Amygdala (tissue), 56 donors: Measurements from ENCODE around the gene RAET1E.
"Not testable (repeated sequence)": the region's sequence is repeated elsewhere in the genome, so short reads cannot be mapped to it uniquely, and the experiment has no call there.

ENCODE experiments used
- DNase-seq, 56 donors: peaks; one replicate each; lab custom pipeline; 2025; lab: John Stamatoyannopoulos, UW

Gene RAET1E

GRCh38 chr6:149913085-149913484 lies 15.2 kb upstream of the RAET1E start:
- DNase-seq = no peak

- not testable (repeated sequence) for DNase-seq
These were observed 14.8 kb upstream of the RAET1E start for GRCh38 chr6:149912680-149913079.

GRCh38 chr6:149910721-149911151 lies 12.8 kb upstream of the RAET1E start:
- no peak for DNase-seq

- no peak for DNase-seq
These were observed 12.0 kb upstream of the RAET1E start for GRCh38 chr6:149909701-149910470.

- DNase-seq = not testable (repeated sequence)
These were observed 10.6 kb upstream of the RAET1E start for GRCh38 chr6:149908480-149908879.

GRCh38 chr6:149907317-149907716 lies 9.4 kb upstream of the RAET1E start:
- no peak for DNase-seq

DNA sequence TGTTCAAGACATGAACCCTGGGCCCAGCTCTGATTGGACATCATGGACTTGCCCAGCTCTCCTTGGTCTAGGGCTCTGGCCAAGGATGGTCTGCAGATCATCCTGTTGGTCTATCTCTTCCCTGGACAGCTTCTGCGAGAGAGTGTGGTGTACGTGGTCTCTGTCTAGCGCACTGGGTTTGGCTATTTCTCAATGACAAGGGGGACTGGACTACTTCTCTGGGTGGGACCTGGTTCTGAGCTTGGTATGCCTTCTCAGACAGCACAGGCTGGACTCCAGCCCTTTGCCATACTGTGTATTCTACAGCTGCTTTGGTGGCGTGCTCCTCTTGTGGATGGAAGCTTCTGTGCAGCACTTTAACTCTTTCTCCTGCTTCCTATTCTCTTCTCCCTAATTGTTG lies 8.5 kb upstream of the RAET1E start:
- no peak for DNase-seq

GRCh38 chr6:149905911-149906371 lies 8.0 kb upstream of the RAET1E start:
- DNase-seq = no peak

- no peak for DNase-seq
These were observed 7.5 kb upstream of the RAET1E start for GRCh38 chr6:149905371-149905910.

GRCh38 chr6:149904661-149905370 lies 6.9 kb upstream of the RAET1E start:
- DNase-seq = no peak

- no peak for DNase-seq
These were observed 6.2 kb upstream of the RAET1E start for GRCh38 chr6:149903938-149904611.

GRCh38 chr6:149901444-149902140 lies 3.7 kb upstream of the RAET1E start:
- DNase-seq = no peak

DNA sequence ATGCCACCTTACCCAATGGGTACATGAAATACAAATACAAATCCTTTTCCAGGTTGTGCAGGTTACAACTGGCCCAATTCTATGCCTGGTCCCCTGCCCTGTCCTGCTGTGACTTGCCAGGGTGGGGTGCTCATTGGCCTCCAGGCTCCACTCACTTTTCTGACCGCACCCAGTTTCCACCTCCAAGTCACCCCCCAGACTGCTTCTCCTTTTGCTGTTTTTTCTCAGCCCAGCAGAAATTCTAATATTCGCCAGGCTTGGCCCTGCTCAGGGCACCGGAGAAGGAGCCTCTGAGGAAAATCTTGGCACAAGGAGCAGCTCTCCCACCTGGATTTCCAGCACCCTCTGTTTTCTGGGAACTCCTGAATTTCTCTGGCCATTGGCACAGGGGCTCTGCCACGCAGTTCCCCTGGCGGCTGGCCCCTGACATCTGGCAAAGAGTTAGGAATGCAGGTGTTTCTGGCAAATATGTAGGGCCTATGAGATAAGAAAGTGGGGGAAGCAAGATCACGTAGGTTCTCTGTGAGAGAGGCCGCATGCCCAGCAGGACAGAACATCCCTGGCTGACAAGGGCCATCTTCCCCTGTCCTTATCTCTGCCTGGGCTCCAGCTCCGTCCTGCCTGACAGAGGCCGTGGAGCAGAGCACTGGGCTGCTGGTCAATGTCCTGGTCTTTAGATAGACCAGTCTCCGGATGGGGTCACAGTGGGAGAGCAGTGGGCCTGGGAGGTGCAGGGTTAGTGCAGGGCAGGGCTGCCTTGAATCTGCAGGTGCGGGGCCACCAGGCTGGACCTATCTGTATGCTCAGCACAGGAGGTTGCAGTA lies 2.9 kb upstream of the RAET1E start:
- no peak for DNase-seq

- no peak for DNase-seq
These were observed 2.2 kb upstream of the RAET1E start for GRCh38 chr6:149899926-149900619.

- DNase-seq = no peak
These were observed 1.6 kb upstream of the RAET1E start for GRCh38 chr6:149899486-149899885.

DNA sequence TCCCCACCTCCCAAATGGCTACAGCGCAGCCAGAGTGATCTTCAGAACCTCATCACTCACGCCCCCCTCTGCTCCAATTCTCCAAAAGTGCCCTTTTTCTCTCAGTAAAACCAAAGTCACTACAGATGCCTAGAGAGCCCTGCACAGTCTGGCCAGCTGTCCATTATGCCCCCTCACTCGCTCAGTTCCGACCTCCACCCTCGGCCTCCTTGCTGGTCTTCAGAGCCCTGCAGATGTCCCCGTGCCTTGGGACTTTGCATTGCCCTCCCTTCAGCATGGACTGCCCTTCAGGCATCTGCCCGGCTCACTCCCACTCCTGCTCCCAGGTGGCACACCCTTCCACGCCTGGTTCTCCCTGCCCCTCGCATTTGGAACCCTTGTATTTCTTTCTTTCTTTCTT lies 1.1 kb upstream of the RAET1E start:
- DNase-seq = no peak

DNA sequence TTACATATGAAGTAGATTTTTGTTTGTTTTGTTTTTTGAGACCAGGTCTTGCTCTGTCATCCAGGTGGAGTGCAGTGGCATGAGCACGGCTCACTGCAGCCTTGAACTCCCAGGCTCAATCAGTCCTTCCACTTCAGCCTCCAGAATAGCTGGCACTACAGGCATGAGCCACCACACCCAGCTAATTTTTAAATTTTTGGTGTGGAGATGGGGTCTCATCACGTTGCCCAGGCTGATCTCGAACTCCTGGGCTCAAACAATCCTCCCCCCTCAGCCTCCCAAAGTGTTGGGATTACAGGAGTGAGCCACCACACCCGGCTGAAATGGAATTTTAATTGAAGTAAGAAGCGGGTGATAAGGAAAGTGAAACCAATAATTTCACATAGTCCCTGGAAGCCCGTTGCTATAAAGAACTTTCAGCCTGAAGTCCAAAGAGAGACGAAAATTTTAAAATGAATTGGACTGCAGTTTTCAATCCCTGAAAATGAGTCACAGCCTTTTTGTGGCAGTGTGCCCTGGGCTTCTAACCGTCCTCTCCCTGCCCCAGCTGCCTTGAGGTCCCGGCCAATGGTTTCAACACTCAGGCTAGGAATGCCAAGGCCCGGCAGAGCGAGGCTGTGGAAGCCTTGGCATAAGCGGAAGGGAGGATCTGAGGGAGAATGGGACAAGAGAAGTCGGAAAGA lies 757 bp downstream of the RAET1E start:
- DNase-seq = peak in 26 of 56 donors; percentile 6 to 60 (median 18)

- DNase-seq = no peak
These were observed 1.4 kb downstream of the RAET1E start for GRCh38 chr6:149896491-149896890.
